HG03039 (cell line): Measurements from ENCODE around the gene LHFPL6.

Source experiments
- ATAC-seq: cut with Tn5 transposase; IDR thresholded peaks from one replicate; pipeline ENCODE4 v1.9.1; 2021; ENCODE audit warnings: mild to moderate bottlenecking, moderate library complexity; ENCODE audit not compliant: unreplicated experiment

Gene LHFPL6

GRCh38 chr13:39602614-39603366, at the start of gene LHFPL6:
Gene LHFPL6 (minus strand): TSS chr13:39603193.
- ATAC-seq = peak; percentile 95

DNA sequence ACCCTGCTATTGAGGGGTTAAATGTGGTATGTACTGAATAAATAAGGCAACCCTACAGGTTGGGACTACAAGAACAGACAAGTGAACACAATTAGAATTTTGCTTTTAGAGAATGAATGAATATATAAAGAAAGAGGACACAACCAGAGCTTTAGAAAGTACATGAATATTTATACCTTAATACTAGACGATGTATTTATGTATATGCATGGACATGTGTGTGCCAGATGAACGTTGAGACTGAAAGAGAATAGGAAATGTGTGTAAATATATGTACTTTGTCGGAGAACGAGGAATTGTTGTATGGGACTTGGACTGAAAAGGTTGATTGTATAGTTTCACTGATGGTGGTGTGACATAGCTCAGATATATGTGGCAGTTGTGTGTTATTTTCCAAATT, 43.1 kb upstream of the LHFPL6 start:
- ATAC-seq = no peak

DNA sequence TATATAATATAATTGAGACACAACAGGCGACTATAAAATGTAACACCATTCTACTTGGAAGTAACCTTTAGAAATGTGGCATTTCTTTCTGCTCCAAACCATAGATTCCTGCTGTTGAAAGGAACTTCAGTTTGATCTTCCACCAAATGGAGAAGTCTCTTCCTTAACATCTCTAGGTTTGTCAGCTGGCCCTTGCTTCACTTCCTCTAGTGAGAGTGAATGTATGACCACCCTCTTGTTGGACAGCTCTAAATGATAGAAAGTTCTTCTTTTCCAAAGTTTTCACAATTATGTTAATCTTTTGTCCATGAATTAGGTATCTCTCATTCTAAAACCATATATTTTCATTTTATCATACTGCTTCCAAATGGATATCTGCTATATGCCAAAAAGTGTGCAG, 38.7 kb upstream of the LHFPL6 start:
- no peak for ATAC-seq

GRCh38 chr13:39637890-39638289, 34.9 kb upstream of the LHFPL6 start:
- ATAC-seq = no peak

- ATAC-seq = no peak
These were observed 32.6 kb upstream of the LHFPL6 start for GRCh38 chr13:39635564-39635963.

- ATAC-seq = no peak
These were observed 30.0 kb upstream of the LHFPL6 start for GRCh38 chr13:39632994-39633393.

DNA sequence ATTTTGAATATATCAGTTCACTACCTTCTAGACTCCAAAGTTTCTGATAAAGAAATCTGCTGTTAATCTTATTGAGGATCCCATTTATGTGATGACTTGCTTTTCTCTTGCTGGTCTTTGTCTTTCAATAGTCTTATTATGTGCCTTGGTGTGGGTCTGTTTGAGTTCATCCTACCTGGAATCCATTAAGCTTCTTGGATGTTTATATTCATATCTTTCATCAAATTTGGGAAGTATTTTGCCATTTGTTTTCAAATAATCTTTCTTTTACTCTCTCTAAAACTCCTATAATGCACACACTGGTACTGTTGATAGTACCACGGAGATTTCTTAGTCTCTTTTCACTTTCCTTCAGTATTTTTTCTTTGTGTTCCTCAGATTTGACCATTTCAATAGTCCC, 28.3 kb upstream of the LHFPL6 start:
- no peak for ATAC-seq

- no peak for ATAC-seq
These were observed 20.5 kb upstream of the LHFPL6 start for GRCh38 chr13:39623466-39623865.

DNA sequence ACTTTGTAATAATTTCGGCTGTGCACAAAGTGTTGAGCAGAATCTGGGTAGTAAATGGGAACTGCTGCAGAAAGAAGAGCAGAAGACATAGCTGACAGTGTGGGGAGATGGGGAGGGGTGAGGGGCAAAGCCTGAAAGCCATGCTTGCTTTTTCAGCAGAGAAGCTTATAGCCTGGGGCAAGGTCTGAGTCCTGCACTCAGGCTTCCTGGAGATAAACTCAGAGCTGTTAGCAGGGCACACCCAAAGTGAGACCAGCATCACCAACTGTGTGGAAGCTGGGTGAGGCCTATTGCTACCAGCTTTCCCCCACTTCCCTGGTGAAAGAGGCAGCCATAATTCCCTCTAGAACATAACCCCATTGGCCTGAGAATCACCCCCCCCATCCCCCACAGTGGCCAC, 15.6 kb upstream of the LHFPL6 start:
- no peak for ATAC-seq

GRCh38 chr13:39616087-39616694, 13.2 kb upstream of the LHFPL6 start:
- ATAC-seq = peak; percentile 65

GRCh38 chr13:39612023-39612637, 9.1 kb upstream of the LHFPL6 start:
- no peak for ATAC-seq

GRCh38 chr13:39607876-39608275, 4.9 kb upstream of the LHFPL6 start:
- no peak for ATAC-seq

DNA sequence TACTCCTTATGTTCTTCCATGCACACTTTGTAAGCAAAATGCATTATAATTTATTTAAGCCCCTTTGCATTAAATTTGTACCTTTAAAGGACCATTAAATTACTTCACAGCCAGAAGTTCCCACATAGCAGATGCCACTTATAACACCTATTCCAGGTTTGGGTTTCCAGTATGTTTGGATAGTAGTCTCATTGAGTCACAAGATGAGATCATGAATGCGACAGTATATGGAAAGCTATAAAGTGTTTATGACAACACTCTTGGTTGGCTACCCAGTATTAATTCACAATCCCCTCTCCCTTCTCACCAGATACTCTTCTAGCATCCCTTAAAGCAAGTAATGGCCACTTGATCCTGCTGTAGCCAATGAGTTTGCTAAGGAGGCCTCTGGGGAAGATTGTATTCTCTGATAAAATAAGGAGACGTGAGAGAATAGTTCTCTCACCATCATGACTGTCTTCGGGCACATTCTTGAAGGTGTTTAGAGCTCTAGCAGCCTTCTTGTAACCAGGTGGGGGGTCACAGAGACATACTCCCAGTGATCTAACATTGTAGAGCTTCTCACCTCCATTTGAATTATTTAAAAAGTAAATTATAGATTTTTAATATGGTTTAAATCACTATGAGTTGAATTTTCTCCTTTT, 2.8 kb upstream of the LHFPL6 start:
- ATAC-seq = no peak

DNA sequence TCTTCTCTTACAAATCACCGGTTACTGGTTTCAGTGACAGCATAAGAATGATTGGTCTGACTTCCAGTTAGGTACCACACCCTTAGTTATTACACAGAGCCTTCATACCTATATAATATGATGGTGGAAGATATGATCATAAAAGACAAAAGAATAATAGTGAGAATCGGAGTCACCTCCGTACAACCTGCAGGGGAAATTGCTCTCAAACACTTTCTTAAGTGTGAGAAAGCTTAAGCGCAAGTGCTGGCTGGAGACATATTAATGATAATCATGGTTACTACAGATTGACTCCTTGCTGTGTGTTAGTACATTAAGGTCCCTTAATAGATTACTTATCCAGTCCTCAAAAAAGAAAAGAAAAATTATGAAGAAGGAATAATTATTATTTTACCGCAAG, 1.8 kb upstream of the LHFPL6 start:
- no peak for ATAC-seq

- ATAC-seq = peak; percentile 39
These were observed 493 bp upstream of the LHFPL6 start for GRCh38 chr13:39603424-39603947.

DNA sequence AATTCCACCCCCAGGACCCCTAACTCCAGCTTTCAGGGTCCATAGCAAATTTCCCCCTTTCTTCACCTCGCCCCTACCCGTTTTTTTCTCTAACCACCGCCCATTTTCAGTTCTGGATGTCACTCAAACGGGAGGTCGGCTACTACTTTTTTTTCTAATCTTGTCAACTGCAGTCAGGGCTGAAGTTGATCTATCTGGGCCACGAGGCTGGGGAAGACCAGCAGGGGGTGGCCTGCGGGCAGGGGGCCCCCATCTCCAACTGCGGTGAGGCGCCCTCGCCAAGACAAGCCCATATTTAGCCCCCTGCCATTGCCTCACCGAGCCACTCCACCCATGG, 748 bp downstream of the LHFPL6 start:
- peak; percentile 8 for ATAC-seq

GRCh38 chr13:39601636-39602035, 1.4 kb downstream of the LHFPL6 start:
- ATAC-seq = no peak

DNA sequence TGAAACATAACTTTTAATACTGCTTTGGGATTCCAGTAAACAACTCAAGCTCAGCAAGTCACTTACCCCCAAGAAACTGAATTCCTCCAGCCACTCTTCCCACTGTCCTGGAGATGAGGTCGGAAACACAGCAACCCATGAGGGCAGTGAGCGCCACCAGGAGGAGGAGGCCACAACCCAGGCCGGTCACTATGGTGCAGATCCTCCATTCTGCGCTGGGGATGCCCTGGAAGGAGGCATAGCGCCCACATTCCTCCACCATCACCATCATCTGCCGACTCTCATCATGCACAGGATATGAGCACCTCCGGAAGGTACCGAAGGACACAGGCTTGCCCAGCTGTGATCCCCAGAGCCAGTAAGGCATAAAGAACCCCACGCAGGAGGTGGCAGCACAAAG, 2.2 kb downstream of the LHFPL6 start:
- ATAC-seq = no peak

- no peak for ATAC-seq
These were observed 3.2 kb downstream of the LHFPL6 start for GRCh38 chr13:39599842-39600241.

DNA sequence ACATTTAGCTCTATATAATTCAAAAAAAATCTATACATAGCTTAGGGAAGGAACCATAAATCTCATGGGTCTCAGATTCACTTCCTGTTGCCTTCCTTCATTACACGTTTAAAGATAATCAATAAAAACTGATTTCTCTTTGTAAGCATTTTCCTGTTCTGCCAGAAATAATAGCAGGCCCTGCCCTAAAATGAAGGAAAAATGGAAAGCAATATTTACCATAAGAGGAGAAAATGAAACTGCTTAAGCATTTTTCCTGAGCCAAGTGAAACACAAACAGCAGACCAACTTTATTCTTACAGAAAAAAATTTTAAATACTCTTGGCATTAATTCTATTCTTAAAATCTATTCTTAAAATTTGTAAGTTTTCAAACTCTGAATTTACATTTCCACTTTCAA, 4.0 kb downstream of the LHFPL6 start:
- ATAC-seq = no peak

GRCh38 chr13:39597838-39598237, 5.2 kb downstream of the LHFPL6 start:
- no peak for ATAC-seq

GRCh38 chr13:39596685-39597084, 6.3 kb downstream of the LHFPL6 start:
- ATAC-seq = no peak
